Posterior vena cava (tissue), 2 donors: ENCODE data around the gene DNAH6. TPM values are rescaled to one million over a fixed set of nuclear protein-coding genes. Genes with fewer than 3 reads are reported as not detected.

Experiments
- DNase-seq: peaks from one replicate; pipeline ENCODE4 v3.0.0-alpha.2; 2020; ENCODE audit warnings: low spot score
- intact Hi-C, 2 donors: fragments of 100-400 bp; cut with DNase I; formaldehyde crosslinking; loops; one replicate each; pipeline versions ENCODE4 v1.14.1 to v1.14.2; 2022 to 2023
- total RNA-seq, 2 donors: library from RNA; stranded (reverse); fragmentation: NEBNext Ultra II Directional; extraction: Animal tissue kit (Norgen Biotek cat#: 25700); gene quantifications; one replicate each; pipeline ENCODE4 v1.2.1, GENCODE V29; 2021
- donor health status: DM: yes; HTN: yes; CAD: no.
- donor health status: DM: yes; HTN: yes; CAD: no.

DNAH6 gene
- total RNA-seq, 2 donors from 2014 or later: 0.24 to 0.46 TPM

DNA sequence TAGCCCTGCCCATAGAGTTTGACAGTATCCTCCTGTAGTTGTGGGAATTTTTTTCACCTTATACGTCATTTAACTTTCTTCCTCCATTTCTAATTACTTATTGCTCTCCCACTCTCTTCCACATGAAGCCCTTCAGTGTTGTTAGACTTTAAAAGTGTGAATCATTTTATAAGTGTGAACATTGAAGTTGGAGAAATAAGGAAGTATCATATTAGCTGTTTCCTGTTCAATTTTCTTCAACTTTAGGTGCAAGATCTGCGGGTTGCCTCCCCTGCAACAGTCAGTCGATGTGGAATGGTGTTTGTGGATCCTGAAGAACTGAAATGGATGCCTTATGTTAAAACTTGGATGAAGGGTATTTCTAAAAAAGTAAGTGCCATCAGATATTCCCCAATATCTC, 138.1 kb downstream of the DNAH6 start:
- no peak for DNase-seq
- intact Hi-C loops: no loop called here

DNA sequence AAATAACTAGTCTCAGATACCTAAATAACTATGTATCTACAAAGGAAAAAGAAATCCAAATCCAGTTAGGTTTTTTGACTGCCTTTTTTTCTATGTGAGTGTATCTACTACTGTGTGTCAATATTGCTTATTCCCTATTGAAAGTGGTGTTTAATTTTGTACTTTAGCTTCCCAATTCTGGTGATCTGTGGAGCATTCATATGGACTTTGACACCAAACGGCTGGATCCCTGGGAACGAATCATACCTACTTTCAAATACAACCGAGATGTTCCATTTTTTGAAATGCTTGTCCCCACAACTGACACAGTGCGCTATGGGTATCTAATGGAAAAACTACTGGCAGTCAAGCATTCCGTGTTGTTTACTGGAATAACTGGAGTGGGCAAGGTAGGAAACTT, 152.8 kb downstream of the DNAH6 start:
- intact Hi-C loops: no loop called here
- DNase-seq: no peak

GRCh38 chr2:84674099-84674498, 157.8 kb downstream of the DNAH6 start:
- intact Hi-C loops: no loop called here
- no peak for DNase-seq

DNA sequence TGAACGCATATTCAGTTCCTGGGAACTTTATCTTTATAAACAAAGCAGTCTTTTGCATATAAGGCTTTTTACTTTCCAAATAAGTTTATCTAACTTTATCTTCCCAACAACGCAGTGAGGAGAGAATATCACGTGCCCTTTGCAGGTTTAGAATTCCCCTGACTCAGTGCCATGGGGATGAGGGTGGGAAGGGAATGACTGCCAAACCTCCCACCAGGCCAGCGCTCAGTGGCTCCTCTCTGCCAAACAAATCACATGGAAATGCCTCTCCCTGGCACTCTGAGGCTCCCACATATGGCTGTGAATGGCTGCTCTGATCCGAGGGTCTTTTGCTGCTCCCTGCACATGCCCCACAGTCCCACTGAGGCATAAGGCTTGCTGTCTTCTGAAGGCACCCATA, 158.3 kb downstream of the DNAH6 start:
- intact Hi-C loops: no loop called here
- no peak for DNase-seq

DNA sequence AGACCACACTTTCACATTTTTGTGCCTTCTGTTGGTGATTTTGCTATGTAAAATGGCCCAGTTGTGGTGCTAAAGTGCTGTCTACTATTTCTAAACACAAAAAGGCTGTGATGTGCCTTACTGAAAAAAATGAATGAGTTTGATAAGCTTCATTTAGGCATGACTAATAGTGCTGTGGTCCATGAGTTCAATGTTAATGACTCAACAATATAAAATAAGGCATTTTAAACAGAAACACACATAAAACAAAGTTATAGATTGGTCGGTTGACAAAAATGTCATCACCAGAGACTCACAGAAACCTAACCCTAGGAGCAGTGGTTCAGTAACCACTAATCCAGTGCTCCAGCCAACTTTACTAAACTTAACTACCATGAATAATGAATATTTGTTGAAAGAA, 160.0 kb downstream of the DNAH6 start:
- no peak for DNase-seq
- intact Hi-C loops: no loop called here

DNA sequence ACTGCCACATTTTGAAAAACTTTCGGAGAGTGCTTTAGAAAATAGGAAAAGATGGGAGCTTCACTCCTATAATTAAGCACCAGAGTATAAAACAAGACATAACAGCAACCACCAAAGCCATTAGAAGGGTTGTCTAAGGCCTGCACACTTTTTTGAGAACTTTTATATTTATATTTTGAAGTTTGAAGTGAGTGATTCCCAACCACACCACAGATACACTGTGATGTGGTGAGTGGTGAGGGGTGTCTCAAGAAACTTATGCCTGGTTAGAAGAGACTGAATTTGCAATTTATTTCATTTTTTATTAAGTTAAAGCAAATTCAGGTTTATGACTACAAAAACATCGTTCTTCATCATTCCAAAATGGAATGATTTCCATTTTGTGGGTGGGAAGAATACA, 161.9 kb downstream of the DNAH6 start:
- intact Hi-C loops: no loop called here
- DNase-seq: no peak

DNA sequence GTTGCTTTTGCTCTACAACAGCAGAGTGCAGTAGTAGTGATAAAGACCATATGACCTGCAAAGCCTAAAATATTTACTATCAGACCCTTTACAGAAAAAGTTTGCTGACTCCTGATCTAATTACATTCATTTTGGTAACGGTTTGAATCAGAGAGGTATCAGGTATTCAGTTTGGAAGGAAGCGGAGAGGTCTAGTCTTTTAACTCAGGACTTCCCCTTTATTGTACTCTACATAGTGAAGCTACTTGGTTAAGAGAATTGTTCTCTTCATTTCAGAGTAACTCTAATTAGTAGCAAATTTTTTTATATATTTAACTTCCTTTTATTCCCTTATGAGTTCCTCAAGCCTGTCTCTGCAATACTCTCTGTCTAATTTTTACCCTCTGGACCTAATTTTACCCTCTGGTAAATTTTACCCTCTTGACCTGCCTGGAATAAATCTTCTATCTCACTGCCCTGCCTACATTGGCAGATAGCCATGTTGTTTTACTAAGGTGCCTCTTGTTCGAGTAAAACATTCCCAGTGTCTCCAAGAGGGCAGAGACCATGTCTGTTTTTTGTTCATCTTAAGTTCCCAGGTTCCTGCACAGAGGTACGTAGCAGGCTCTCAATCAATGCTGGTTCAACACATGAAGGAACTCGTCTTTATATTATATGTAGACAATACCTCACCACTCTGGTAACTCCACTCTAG, 170.6 kb downstream of the DNAH6 start:
- intact Hi-C loops: no loop called here
- DNase-seq: no peak

DNA sequence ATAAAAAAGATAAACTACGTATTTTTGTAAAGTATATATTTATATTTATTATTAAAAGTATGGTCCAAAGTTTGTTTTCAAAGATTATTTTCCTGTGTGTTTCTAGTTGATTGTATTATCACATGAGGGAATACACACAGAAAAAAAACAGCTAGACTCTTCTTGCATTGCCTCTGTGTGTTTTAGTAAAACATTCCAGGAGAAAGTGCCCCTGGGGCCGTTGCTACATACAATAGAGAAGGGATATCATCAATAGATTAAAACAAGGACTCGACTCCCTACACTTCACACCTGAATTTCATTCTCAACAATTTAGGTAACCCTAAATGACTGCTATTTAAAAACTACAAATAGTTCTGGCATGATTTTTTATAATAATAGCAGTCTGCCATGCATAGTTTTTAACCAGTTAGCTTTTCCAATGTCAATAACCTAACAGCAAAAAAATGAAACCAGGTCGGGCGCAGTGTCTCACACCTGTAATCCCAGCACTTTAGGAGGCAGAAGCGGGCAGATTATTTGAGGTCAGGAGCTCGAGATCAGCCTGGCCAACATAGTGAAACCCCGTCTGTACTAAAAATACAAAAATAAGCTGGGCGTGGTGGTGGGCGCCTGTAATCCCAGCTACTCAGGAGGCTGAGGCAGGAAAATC, 171.3 kb downstream of the DNAH6 start:
- DNase-seq: no peak
- intact Hi-C loops: no loop called here

DNA sequence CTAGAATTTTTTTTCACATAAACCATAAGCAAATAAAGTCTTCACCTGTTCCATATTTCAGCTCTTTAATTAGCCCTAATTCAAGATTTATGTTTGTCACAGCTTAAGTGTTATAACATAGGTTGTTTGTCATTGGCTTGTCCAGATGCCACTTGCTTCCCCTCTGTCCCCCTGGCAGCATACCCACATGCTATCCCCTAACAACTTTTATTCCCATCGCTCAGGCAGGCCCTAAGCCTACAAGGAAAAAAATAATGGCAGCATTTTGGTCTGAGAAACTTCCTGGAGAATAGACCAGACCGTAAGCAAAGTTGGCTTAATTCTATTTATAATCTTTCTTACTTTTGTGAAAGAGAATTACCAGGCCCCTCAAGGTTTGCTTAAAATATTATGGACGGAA, 173.9 kb downstream of the DNAH6 start:
- no peak for DNase-seq
- intact Hi-C loops: no loop called here

GRCh38 chr2:84694088-84694622, 177.9 kb downstream of the DNAH6 start:
- DNase-seq: no peak
- intact Hi-C loops: no loop called here

GRCh38 chr2:84697895-84698294, 181.6 kb downstream of the DNAH6 start:
- DNase-seq: no peak
- intact Hi-C loops: no loop called here

DNA sequence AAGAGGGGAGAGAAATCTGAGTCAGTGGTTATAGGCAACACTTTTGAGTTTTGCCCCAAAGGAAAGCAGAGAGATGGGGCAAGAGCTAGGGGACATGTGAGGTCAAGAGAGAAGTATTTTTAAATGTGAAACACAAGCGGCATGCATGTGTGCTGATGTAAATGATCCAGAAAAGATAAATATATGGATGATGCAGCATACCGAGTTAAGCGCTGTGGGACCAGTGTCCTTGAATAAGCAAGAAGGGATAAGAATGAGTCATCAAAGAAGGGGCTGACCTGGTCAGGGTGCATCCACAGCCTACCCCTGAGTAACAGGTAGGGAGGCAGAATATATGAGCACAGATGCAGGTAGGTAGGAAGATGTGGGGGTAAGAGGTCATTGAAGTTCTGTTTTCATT, 183.7 kb downstream of the DNAH6 start:
- intact Hi-C loops: no loop called here
- DNase-seq: no peak

- DNase-seq: no peak
- intact Hi-C loops: no loop called here
These were observed 185.6 kb downstream of the DNAH6 start for GRCh38 chr2:84701880-84702279.

DNA sequence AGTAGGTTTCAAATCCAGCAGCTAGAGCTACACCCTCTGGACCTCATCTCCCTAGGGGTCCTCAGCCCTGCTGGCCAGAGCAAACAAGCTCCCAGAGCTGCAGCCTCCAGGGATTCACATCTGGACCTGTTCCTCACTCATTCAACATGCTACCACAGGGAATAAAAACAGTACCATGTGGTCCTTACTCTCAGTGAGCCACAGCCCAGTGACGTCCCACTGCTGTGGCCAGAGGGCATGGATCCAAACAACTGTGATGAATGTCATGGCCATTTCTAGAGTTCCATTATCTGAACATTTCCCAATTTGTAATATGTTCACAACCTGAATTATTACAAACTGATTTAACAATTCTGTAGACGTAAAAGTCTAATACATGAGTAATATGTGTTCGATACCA, 186.6 kb downstream of the DNAH6 start:
- intact Hi-C loops: no loop called here
- no peak for DNase-seq

- intact Hi-C loops: no loop called here
These were observed 187.5 kb downstream of the DNAH6 start for GRCh38 chr2:84703831-84704230.

DNA sequence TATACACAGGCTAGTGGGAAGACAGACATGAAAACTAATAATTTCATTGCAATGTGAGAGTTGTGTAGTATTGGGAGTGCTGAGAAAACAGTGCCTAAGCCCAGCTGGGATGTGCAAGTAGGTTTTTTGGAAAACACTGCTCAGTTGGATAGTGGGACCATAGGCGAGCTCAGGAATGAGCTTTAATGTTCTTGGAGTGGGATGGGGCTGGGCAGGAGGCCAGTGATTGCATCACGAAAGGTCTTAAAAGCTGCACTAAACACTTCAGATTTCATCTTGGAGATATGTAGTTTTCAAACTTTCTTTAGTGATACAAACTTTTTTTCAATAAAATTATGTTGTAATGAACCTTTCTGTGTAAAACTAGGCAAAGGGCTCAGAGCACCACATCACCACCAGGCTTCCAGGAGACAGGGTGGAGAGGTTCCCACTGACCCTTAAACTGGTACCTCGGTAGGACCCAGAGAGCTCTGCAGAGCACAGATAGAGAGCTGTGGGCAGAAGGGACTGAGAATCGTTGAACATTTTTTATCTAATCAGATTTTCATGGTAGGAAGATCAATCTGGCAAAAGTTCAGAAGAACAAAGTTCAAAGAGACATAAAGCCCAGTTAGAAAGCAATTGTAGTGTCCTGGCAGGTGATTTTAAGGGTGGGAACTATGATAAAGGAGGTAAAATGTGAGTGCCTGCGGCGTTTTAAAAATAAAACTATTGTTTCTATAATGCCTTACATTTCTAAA, 188.4 kb downstream of the DNAH6 start:
- intact Hi-C loops: no loop called here
- DNase-seq: no peak

More at GRCh38 chr2:84703831-84704230, 187.5 kb downstream of the DNAH6 start:
- DNase-seq: no peak

DNA sequence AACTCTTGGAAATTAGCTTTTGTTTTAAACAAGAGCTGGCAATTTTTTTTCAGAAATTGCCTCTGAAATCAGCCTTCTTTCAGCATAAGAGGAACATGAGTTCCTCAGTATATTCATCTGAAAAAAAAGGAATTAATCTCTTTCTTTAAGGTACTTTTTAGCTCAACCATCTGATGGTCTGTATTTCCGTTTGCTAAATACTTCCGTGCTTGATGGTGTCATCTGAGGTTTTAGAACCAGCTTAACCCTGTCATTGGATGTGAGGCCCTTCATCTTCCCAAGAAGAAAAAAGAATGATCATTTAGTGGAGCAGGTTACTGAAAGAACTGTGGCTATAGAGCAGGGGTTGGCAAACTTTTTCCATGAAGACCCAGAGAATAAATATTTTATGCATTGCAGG, 189.6 kb downstream of the DNAH6 start:
- no peak for DNase-seq
- intact Hi-C loops: no loop called here

- intact Hi-C loops: no loop called here
- no peak for DNase-seq
These were observed 192.1 kb downstream of the DNAH6 start for GRCh38 chr2:84708442-84708841.

GRCh38 chr2:84711651-84712050, 195.4 kb downstream of the DNAH6 start:
- intact Hi-C loops: no loop called here
- DNase-seq: no peak

- intact Hi-C loops: no loop called here
- no peak for DNase-seq
These were observed 197.1 kb downstream of the DNAH6 start for GRCh38 chr2:84713441-84713840.
